Keratinocyte (primary cell): ENCODE data around the gene STAG3. TPM values are rescaled to one million over a fixed set of nuclear protein-coding genes. Genes with fewer than 3 reads are reported as not detected.
"Not testable (repeated sequence)": the region's sequence is repeated elsewhere in the genome, so short reads cannot be mapped to it uniquely, and the experiment has no call there.

Source experiments
- DNase-seq: peaks from one replicate; pipeline ENCODE4 v3.0.0-alpha.2; 2011; ENCODE audit warnings: low read depth, missing footprints, low spot score
- FAIRE-seq: peaks from 2 replicates; lab custom pipeline; 2011; peaks lifted over from hg19 to GRCh38; lab: Jason Lieb, UNC
- H2AFZ ChIP-seq: 2 replicates; pipeline ENCODE4 v1.6.0; 2012; ENCODE audit warnings: low read length, control low read depth, inconsistent platforms; ENCODE audit not compliant: control insufficient read depth
- H3K27ac ChIP-seq: 2 replicates; pipeline ENCODE4 v1.5.1; 2011; ENCODE audit warnings: low read length; ENCODE audit not compliant: control insufficient read depth, insufficient read depth
- H3K27me3 ChIP-seq: 3 replicates; pipeline ENCODE4 v1.6.0; 2011; ENCODE audit warnings: low read length; ENCODE audit not compliant: control insufficient read depth, insufficient read depth; ENCODE audit errors: extremely low read depth
- H3K36me3 ChIP-seq, 2 experiments: 2 replicates in 1 of 2; 3 replicates in 1 of 2; pipeline ENCODE4 v1.5.1; 2011; ENCODE audit warnings: low read length in 2 of 2, mild to moderate bottlenecking in 1 of 2; ENCODE audit not compliant: control insufficient read depth in 2 of 2, insufficient read depth in 2 of 2; ENCODE audit errors: extremely low read depth in 1 of 2
- H3K4me1 ChIP-seq: 3 replicates; pipeline ENCODE4 v1.5.1; 2011; ENCODE audit warnings: low read length; ENCODE audit not compliant: control insufficient read depth, insufficient read depth; ENCODE audit errors: extremely low read depth
- H3K4me2 ChIP-seq: 3 replicates; pipeline ENCODE4 v1.6.0; 2011; ENCODE audit warnings: low read depth, low read length; ENCODE audit not compliant: control insufficient read depth, insufficient read depth; ENCODE audit errors: extremely low read depth
- H3K4me3 ChIP-seq, 3 experiments: fragments of 200-600 bp in 1 of 3; sonication (generic) in 1 of 3; 2 replicates in 2 of 3; 3 replicates in 1 of 3; pipeline ENCODE4 v1.5.1; 2011 to 2016; ENCODE audit warnings: low read length in 3 of 3, mild to moderate bottlenecking in 3 of 3, control low read depth in 2 of 3, inconsistent platforms in 1 of 3, low read depth in 1 of 3, mixed read lengths in 1 of 3, mixed run types in 1 of 3, moderate library complexity in 1 of 3; ENCODE audit not compliant: control insufficient read depth in 2 of 3, insufficient read depth in 2 of 3; ENCODE audit errors: extremely low read depth in 1 of 3
- H3K79me2 ChIP-seq: 2 replicates; pipeline ENCODE4 v1.6.0; 2012; ENCODE audit warnings: low read length; ENCODE audit not compliant: control insufficient read depth, insufficient read depth
- H3K9ac ChIP-seq: 3 replicates; pipeline ENCODE4 v1.6.0; 2011; ENCODE audit warnings: low read length; ENCODE audit not compliant: control insufficient read depth, insufficient read depth; ENCODE audit errors: extremely low read depth
- H3K9me1 ChIP-seq: 3 replicates; pipeline ENCODE4 v1.6.0; 2011; ENCODE audit warnings: low read length; ENCODE audit not compliant: control insufficient read depth, insufficient read depth; ENCODE audit errors: extremely low read depth
- H3K9me3 ChIP-seq: 2 replicates; pipeline ENCODE4 v1.5.1; 2012; ENCODE audit warnings: low read depth, low read length; ENCODE audit not compliant: control insufficient read depth
- H4K20me1 ChIP-seq: 3 replicates; pipeline ENCODE4 v1.6.0; 2011; ENCODE audit warnings: low read length; ENCODE audit not compliant: control insufficient read depth, insufficient read depth; ENCODE audit errors: extremely low read depth
- CTCF ChIP-seq, 3 experiments: IDR thresholded peaks in 1 of 3; conservative IDR thresholded peaks in 1 of 3; optimal IDR thresholded peaks in 1 of 3; 2 replicates in 2 of 3; 3 replicates in 1 of 3; pipeline versions ENCODE3 to v1.5.1; 2011; ENCODE audit warnings: low read length in 3 of 3, mild to moderate bottlenecking in 3 of 3, moderate library complexity in 2 of 3, control low read depth in 1 of 3, inconsistent platforms in 1 of 3; ENCODE audit not compliant: insufficient read depth in 2 of 3; ENCODE audit errors: extremely low read depth in 1 of 3
- EZH2 ChIP-seq: IDR thresholded peaks from one replicate; pipeline ENCODE4 v1.6.1; 2012; ENCODE audit warnings: inconsistent platforms, mild to moderate bottlenecking, low read length, moderate library complexity
- dilution Hi-C: fragments of 300-500 bp; cut with MboI; formaldehyde crosslinking; loops from one replicate; pipeline ENCODE4 v1.7.0; 2020; ENCODE audit warnings: low sequenced_read_pairs; ENCODE audit not compliant: extremely low pct_ligation_motif_present
- polyA minus RNA-seq, 3 experiments: library from RNA; depleted of rRNA, polyadenylated mRNA; stranded (reverse); fragments of >200 nt; gene quantifications; 1 replicate in 1 of 3; 2 replicates in 1 of 3; 3 replicates in 1 of 3; pipeline ENCODE4 v1.2.3, GENCODE V29; 2011
- polyA plus RNA-seq, 5 experiments: library from polyadenylated mRNA; depleted of rRNA in 3 of 5; stranded (reverse) in 3 of 5; stranded (forward) in 1 of 5; unstranded in 1 of 5; fragments of >200 nt; gene quantifications; 1 replicate in 1 of 5; 2 replicates in 3 of 5; 3 replicates in 1 of 5; pipeline versions ENCODE4 v1.2.1 to v1.2.3, GENCODE V29; 2011 to 2012; ENCODE audit warnings: missing spikeins in 2 of 5, low read depth in 1 of 5, low replicate concordance in 1 of 5

The STAG3 gene
- polyA plus RNA-seq = 0.10 to 0.28 TPM (median 0.15 TPM) in 3 replicates
- 0.89 TPM for polyA plus RNA-seq (2011; ENCODE audit: low read depth)
- 0.04 TPM in 1 of 2 replicates, not detected in the other for polyA plus RNA-seq (2011; cell fraction: cytosol; rRNA removed)
- polyA plus RNA-seq (2011; cell fraction: nucleus; rRNA removed) = 0.80 and 1.2 TPM in 2 replicates
- polyA plus RNA-seq (2012; ENCODE audit: low replicate concordance) = 0.22 and 1.0 TPM in 2 replicates
- polyA minus RNA-seq = 0.03 to 0.79 TPM (median 0.38 TPM) in 3 replicates
- not detected for polyA minus RNA-seq (2011; cell fraction: cytosol; rRNA and poly(A)+ RNA removed)
- polyA minus RNA-seq (2011; cell fraction: nucleus; rRNA and poly(A)+ RNA removed) = 0.32 and 0.54 TPM in 2 replicates

- Histone ChIP-seq H3K79me2 (no peaks in the 10 kb centered on the region), H3K9me1 (no peaks in the 10 kb centered on the region), H3K27ac (no peak within 1 kb of the TSS), H3K27me3 (peaks cover 3% of the 10 kb centered on the region), H3K4me1 (no peaks in the 10 kb centered on the region), H2AFZ (peak within 1 kb of the TSS; percentile 95), H3K4me2 (peak within 1 kb of the TSS; percentile 91), H3K36me3 (no peaks in the 10 kb centered on the region), H3K4me3 (peak within 1 kb of the TSS; percentile 48 to 79 (median 67)), H3K9me3 (peaks cover 1% of the 10 kb centered on the region), H3K9ac (peak within 1 kb of the TSS; percentile 60), H4K20me1 (no peaks in the 10 kb centered on the region)
- peak; percentile 83 for DNase-seq
- FAIRE-seq = peak; percentile 39
- dilution Hi-C loops = no loop called here
- TF ChIP-seq EZH2 (no peak), CTCF (optimal IDR thresholded peaks at IDR 0.05 in 1 of 3, IDR thresholded peaks at IDR 0.05 in 1 of 3, conservative IDR thresholded peaks at IDR 0.05 in 1 of 3; ENCODE audit: extremely low read depth in 1 of 3, insufficient read depth in 2 of 3, low read length in 3 of 3) (no peak)
These were observed at the start of gene STAG3, which contains the start of gene GPC2 for GRCh38 chr7:100177045-100178001. Gene STAG3, plus strand, starts transcription at chr7:100177918. Its CDS starts 2,639 bp downstream, at chr7:100180557. Gene GPC2, minus strand, starts transcription at chr7:100177381. Its CDS starts 182 bp downstream, at chr7:100177199.

- Histone ChIP-seq H3K79me2 (no peaks in the 10 kb centered on the region), H4K20me1 (no peaks in the 10 kb centered on the region), H2AFZ (no peak overlapping the region), H3K9ac (no peak overlapping the region), H3K4me3 (no peak overlapping the region), H3K9me1 (no peaks in the 10 kb centered on the region), H3K4me2 (no peak overlapping the region), H3K27me3 (no peaks in the 10 kb centered on the region), H3K9me3 (no peaks in the 10 kb centered on the region), H3K27ac (no peak overlapping the region), H3K36me3 (peaks cover 0 to 2% of the 10 kb centered on the region in 2 experiments), H3K4me1 (peaks cover 10% of the 10 kb centered on the region)
- no peak for TF ChIP-seq CTCF (optimal IDR thresholded peaks at IDR 0.05 in 1 of 3, IDR thresholded peaks at IDR 0.05 in 1 of 3, conservative IDR thresholded peaks at IDR 0.05 in 1 of 3; ENCODE audit: extremely low read depth in 1 of 3, insufficient read depth in 2 of 3, low read length in 3 of 3)
- TF ChIP-seq EZH2 = no peak
- dilution Hi-C loops = no loop called here
- DNase-seq (no peak), FAIRE-seq (no peak)
These were observed 49.1 kb upstream of the STAG3 start for GRCh38 chr7:100128637-100128963.

- FAIRE-seq, H3K36me3 ChIP-seq, DNase-seq, dilution Hi-C loops, H3K4me3 ChIP-seq, H3K4me1 ChIP-seq, H3K4me2 ChIP-seq, H3K79me2 ChIP-seq, H3K27ac ChIP-seq, H3K9ac ChIP-seq, H3K9me1 ChIP-seq, H3K9me3 ChIP-seq, H2AFZ ChIP-seq, H3K27me3 ChIP-seq, H4K20me1 ChIP-seq: not testable (repeated sequence)
These were observed 47.5 kb upstream of the STAG3 start for GRCh38 chr7:100130220-100130607.
